Tibial nerve (tissue), 4 donors: ENCODE data around the gene LMCD1. TPM values are rescaled to one million over a fixed set of nuclear protein-coding genes. Genes with fewer than 3 reads are reported as not detected.

ENCODE experiments used
- DNase-seq, 2 donors: peaks; one replicate each; pipeline ENCODE4 v3.0.0-alpha.2; 2019; ENCODE audit warnings: low spot score in 2 of 2
- H3K27ac ChIP-seq, 4 donors: fragments of 200-600 bp; sonication (generic) in 3 of 4; one replicate each; pipeline ENCODE4 v1.5.1; 2017 to 2019; ENCODE audit warnings: mild to moderate bottlenecking in 1 of 4
- H3K27me3 ChIP-seq, 2 donors: fragments of 200-600 bp; sonication (generic) in 1 of 2; one replicate each; pipeline versions ENCODE4 v1.5.1 to v1.6.0; 2017 to 2019
- H3K36me3 ChIP-seq, 3 donors: fragments of 200-600 bp; sonication (generic); one replicate each; pipeline ENCODE4 v1.5.1; 2018 to 2019
- H3K4me1 ChIP-seq, 4 donors: fragments of 200-600 bp; sonication (generic) in 3 of 4; one replicate each; pipeline ENCODE4 v1.5.1; 2017 to 2019
- H3K4me3 ChIP-seq, 4 donors: fragments of 200-600 bp; sonication (generic) in 3 of 4; one replicate each; pipeline ENCODE4 v1.5.1; 2017 to 2019; ENCODE audit warnings: mild to moderate bottlenecking in 1 of 4, moderate library complexity in 1 of 4
- H3K9me3 ChIP-seq, 4 donors: fragments of 200-600 bp; sonication (generic) in 3 of 4; one replicate each; pipeline ENCODE4 v1.5.1; 2017 to 2019
- EP300 ChIP-seq, 2 donors: sonication (generic); formaldehyde crosslinking; IDR thresholded peaks; one replicate each; pipeline ENCODE4 v1.6.1; 2017; ENCODE audit warnings: antibody characterized with exemption in 2 of 2, mild to moderate bottlenecking in 1 of 2
- POLR2A ChIP-seq, 2 donors: fragments of 450-650 bp; IDR thresholded peaks; one replicate each; pipeline ENCODE4 v1.6.1; 2017; ENCODE audit warnings: antibody characterized with exemption in 2 of 2, mild to moderate bottlenecking in 2 of 2, moderate library complexity in 2 of 2
- WGBS, 2 donors: methylation state at CpG; one replicate each; pipeline ENCODE4 v1.1.5; 2018; 5-methylcytosine and 5-hydroxymethylcytosine counted together
- total RNA-seq, 4 donors: library from RNA; depleted of rRNA; stranded (reverse); fragments of >200 nt; gene quantifications; one replicate each; pipeline ENCODE4 v1.1.0, GENCODE V29; 2016
- TF ChIP-seq, protein P1 (sequence below), 5 experiments: fragments of 200-600 bp in 3 of 5; fragments of 450-650 bp in 2 of 5; sonication (generic) in 3 of 5; IDR thresholded peaks; one replicate each; pipeline ENCODE4 v1.5.1; 2016 to 2019; ENCODE audit warnings: antibody characterized with exemption in 5 of 5, mild to moderate bottlenecking in 3 of 5, moderate library complexity in 2 of 5

The LMCD1 gene
- total RNA-seq, 4 donors from 2014 or later: 81.2 to 147 (median 92.9) TPM

DNA sequence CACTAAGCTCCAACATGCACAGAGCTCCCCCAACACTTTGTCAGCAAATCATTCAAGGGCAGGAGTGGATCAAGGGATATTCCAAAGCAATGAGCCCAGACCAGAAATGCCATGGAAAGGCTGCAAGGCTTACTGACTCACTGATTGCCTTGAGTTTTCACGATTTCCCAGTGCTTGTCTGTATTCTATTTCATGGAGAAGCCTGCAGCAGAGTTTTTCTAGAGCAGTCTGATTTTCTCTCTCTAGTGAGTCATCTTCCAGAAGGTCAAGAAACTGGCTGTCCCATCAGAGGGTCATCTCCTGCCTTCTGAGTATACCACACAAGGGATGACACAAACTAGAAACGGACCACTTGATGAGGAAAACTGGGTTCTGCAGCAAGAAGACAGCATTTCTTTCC lies 16.5 kb downstream of the LMCD1 start:
- no peak overlapping the region for H3K27ac ChIP-seq
- TF ChIP-seq, protein P1, sequence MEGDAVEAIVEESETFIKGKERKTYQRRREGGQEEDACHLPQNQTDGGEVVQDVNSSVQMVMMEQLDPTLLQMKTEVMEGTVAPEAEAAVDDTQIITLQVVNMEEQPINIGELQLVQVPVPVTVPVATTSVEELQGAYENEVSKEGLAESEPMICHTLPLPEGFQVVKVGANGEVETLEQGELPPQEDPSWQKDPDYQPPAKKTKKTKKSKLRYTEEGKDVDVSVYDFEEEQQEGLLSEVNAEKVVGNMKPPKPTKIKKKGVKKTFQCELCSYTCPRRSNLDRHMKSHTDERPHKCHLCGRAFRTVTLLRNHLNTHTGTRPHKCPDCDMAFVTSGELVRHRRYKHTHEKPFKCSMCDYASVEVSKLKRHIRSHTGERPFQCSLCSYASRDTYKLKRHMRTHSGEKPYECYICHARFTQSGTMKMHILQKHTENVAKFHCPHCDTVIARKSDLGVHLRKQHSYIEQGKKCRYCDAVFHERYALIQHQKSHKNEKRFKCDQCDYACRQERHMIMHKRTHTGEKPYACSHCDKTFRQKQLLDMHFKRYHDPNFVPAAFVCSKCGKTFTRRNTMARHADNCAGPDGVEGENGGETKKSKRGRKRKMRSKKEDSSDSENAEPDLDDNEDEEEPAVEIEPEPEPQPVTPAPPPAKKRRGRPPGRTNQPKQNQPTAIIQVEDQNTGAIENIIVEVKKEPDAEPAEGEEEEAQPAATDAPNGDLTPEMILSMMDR (IDR thresholded peaks at IDR 0.05): no peak
- TF ChIP-seq EP300 (IDR thresholded peaks at IDR 0.05): no peak
- no peaks in the 10 kb centered on the region for H3K27me3 ChIP-seq
- no peak for DNase-seq
- WGBS, 2 donors: 81 to 89% methylated on average over 2 of the region's 2 CpGs
- H3K9me3 ChIP-seq: no peaks in the 10 kb centered on the region
- peaks cover 0 to 6% (median 0%) of the 10 kb centered on the region in 3 donors for H3K36me3 ChIP-seq
- H3K4me1 ChIP-seq: peaks cover 0 to 28% (median 0%) of the 10 kb centered on the region in 4 donors
- no peak overlapping the region for H3K4me3 ChIP-seq

DNA sequence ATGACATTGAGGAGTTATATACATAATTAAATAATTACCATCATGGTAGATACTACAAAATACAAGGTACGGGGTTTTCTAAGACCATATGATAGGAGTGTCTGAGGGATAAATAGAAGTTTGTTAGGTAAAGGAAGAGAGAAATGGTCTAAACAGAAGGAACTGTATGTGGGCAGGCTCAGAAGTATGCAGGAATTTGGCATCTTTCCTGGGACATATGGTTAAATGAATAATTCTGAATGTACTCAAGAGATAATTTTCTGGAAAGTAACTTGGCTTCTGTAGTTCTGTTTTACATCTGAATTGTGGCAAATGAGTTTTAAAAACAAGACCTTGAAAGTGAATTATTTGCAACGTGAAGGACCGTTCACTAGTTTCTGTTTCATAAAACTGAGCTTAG lies 17.5 kb downstream of the LMCD1 start:
- Histone ChIP-seq H3K4me3 (no peak overlapping the region), H3K36me3 (peaks cover 0 to 3% (median 0%) of the 10 kb centered on the region in 3 donors), H3K27me3 (no peaks in the 10 kb centered on the region), H3K9me3 (no peaks in the 10 kb centered on the region), H3K27ac (no peak overlapping the region), H3K4me1 (peaks cover 0 to 36% (median 0%) of the 10 kb centered on the region in 4 donors)
- no peak for DNase-seq
- TF ChIP-seq, protein P1 (IDR thresholded peaks at IDR 0.05): no peak
- TF ChIP-seq POLR2A (IDR thresholded peaks at IDR 0.05) (no peak), EP300 (IDR thresholded peaks at IDR 0.05) (no peak)
- 40 to 53% methylated on average over 3 of the region's 3 CpGs for WGBS, 2 donors

DNA sequence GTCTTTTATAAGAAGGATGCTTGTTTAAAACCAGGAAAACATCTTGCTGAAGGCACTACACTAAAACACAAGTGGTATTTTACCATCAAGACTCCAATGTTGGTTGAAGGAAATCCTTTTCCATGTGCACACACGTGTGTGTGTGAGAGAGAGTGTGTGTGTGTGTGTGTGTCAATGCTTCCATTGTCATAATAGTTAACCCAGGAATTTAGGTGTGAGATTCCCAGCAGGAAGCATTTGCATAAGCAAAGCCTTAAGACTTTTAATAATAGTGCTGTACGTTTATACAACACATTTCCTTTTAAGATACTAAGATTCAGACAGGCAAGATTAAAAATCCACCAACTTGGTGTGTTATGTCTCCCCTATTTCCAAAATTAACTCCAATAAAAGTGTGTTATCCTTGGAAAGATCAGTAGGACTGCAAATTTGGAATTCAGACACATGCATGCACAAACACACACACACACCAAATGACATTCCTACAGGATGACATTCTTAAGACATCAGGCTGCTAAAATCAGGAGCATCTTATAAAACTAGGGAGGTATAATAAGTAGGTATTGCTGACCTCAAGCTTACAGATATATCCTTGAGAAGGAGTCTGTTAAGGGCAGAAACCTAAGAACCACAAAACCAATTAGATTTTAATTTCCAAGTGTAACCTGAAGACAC lies 18.3 kb downstream of the LMCD1 start:
- peak overlapping the region in 2 of 4 donors; percentile 18 to 50 for H3K27ac ChIP-seq
- peaks cover 0 to 44% (median 0%) of the 10 kb centered on the region in 4 donors for H3K4me1 ChIP-seq
- TF ChIP-seq, protein P1 (IDR thresholded peaks at IDR 0.05): no peak
- TF ChIP-seq EP300 (IDR thresholded peaks at IDR 0.05): no peak
- no peak for TF ChIP-seq POLR2A (IDR thresholded peaks at IDR 0.05)

DNA sequence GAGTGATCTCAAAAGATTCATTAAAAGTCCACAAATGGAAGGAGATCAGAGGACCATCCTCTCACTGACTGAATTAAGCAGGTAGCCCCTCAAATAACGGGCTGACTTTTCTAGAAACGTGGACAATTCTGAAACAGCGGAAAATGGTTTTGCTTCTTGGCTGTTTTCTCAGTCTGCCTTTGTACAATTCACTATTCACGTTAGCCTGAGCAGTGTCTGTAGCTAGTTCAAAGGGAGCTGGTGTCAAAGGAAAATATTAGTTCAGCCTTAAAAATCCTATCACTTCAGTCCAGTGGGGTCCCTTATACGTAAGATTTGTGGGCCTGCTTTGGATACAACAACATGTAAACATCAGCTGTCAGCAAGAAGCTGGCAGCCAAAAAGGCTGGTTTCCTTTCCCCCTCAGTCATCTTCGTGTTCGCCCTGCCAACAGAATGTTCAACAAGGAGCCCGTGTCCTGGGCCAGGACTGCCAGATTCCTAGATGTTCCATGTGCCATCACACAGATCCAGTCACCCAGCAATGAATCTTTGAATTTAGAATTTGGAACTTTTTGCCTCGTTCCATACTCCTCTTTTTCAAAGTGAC lies 19.3 kb downstream of the LMCD1 start:
- 55 to 69% methylated on average over 9 of the region's 9 CpGs for WGBS, 2 donors
- peaks cover 0 to 42% (median 0%) of the 10 kb centered on the region in 4 donors for H3K4me1 ChIP-seq
- no peaks in the 10 kb centered on the region for H3K27me3 ChIP-seq
- H3K4me3 ChIP-seq: no peak overlapping the region
- peak overlapping the region in 1 of 4 donors; percentile 50 for H3K27ac ChIP-seq
- no peak for DNase-seq
- H3K36me3 ChIP-seq: no peaks in the 10 kb centered on the region
- H3K9me3 ChIP-seq: no peaks in the 10 kb centered on the region
- TF ChIP-seq POLR2A (IDR thresholded peaks at IDR 0.05) (no peak), EP300 (IDR thresholded peaks at IDR 0.05) (no peak)
- TF ChIP-seq, protein P1 (IDR thresholded peaks at IDR 0.05): no peak

More for the DNA sequence above, 18.3 kb downstream of the LMCD1 start:
- H3K27me3 ChIP-seq: no peaks in the 10 kb centered on the region
- H3K4me3 ChIP-seq: no peak overlapping the region
- no peak for DNase-seq
- WGBS, 2 donors: 33 to 45% methylated on average over 2 of the region's 2 CpGs
- H3K36me3 ChIP-seq: no peaks in the 10 kb centered on the region
- no peaks in the 10 kb centered on the region for H3K9me3 ChIP-seq

DNA sequence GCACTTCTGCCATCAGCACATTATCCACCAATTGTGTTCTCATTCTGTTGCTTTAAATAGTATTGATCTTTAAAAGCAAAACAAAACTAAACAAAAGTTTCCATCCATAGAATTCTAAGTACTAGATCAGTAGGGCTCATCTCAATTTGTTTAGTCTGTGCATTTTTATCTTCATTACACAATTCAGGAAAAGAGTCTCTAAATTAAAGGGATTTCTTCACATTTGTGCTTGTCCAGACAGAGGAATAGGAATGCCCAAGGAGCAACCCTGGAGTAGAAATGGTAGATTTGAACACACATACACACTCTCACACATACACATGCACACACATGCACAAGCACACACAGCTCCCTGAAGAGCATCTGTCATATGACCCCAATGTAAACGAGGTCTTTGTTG lies 21.4 kb downstream of the LMCD1 start:
- Histone ChIP-seq H3K4me3 (no peak overlapping the region), H3K9me3 (no peaks in the 10 kb centered on the region), H3K27ac (no peak overlapping the region), H3K36me3 (no peaks in the 10 kb centered on the region), H3K27me3 (no peaks in the 10 kb centered on the region), H3K4me1 (peaks cover 0 to 43% (median 0%) of the 10 kb centered on the region in 4 donors)
- TF ChIP-seq EP300 (IDR thresholded peaks at IDR 0.05) (no peak), POLR2A (IDR thresholded peaks at IDR 0.05) (no peak)
- TF ChIP-seq, protein P1 (IDR thresholded peaks at IDR 0.05): no peak
- no peak for DNase-seq
- 17 to 33% methylated on average over 1 of the region's 1 CpG for WGBS, 2 donors
